Measurements from ENCODE around the gene SMARCC2.
"Not testable (repeated sequence)": the region's sequence is repeated elsewhere in the genome, so short reads cannot be mapped to it uniquely, and the experiment has no call there.

DNA sequence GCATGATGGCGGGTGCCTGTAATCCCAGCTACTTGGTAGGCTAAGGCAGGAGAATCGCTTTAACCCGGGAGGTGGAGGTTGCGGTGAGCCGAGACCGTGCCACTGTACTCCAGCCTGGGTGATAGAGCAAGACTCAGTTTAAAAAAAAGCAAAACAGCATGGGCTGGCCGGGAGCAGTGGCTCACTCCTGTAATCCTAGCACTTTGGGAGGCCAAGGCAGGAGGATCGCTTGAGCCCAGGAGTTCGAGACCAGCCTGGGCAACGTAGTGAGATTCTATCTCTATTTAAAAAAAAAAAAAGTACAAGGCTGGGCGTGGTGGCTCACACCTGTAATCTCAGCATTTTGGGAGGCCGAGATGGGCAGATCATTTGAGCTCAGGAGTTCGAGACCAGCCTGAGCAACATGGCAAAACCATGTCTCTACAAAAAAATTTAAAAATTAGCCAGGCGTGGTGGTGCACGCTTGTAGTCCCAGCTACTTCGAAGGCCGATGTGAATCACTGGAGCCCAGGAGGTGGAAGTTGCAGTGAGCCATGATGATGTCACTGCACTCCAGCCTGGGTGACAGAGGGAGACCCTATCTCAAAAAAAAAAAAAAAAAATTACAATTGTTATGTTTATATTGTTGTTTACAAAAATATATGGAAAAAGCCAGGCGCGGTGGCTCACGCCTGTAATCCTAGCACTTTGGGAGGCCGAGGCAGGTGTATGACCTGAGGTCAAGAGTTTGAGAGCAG lies 32.7 kb downstream of the SMARCC2 start:
- TF ChIP-seq POLR2A, POLR2AphosphoS5, EP300 (IDR thresholded peaks at IDR 0.05): not testable (repeated sequence)
- TF ChIP-seq, protein P1, sequence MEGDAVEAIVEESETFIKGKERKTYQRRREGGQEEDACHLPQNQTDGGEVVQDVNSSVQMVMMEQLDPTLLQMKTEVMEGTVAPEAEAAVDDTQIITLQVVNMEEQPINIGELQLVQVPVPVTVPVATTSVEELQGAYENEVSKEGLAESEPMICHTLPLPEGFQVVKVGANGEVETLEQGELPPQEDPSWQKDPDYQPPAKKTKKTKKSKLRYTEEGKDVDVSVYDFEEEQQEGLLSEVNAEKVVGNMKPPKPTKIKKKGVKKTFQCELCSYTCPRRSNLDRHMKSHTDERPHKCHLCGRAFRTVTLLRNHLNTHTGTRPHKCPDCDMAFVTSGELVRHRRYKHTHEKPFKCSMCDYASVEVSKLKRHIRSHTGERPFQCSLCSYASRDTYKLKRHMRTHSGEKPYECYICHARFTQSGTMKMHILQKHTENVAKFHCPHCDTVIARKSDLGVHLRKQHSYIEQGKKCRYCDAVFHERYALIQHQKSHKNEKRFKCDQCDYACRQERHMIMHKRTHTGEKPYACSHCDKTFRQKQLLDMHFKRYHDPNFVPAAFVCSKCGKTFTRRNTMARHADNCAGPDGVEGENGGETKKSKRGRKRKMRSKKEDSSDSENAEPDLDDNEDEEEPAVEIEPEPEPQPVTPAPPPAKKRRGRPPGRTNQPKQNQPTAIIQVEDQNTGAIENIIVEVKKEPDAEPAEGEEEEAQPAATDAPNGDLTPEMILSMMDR (IDR thresholded peaks at IDR 0.05), result not testable (repeated sequence)

Data from stomach (tissue), 4 donors.